Effector memory CD4-positive, alpha-beta T cell (primary cell): ENCODE results near the gene TMEM63C.

ENCODE experiments used
- DNase-seq, 3 donors: peaks; one replicate each; pipeline ENCODE4 v3.0.0-alpha.2; 2020
- H3K27ac ChIP-seq: 2 replicates; pipeline ENCODE4 v1.7.0; 2013; ENCODE audit warnings: mild to moderate bottlenecking, low read length, moderate library complexity; ENCODE audit not compliant: insufficient read depth, poor library complexity, severe bottlenecking
- H3K27me3 ChIP-seq: replicated peaks from 2 replicates; pipeline ENCODE4 v1.7.0; 2013; ENCODE audit warnings: mild to moderate bottlenecking, low read length; ENCODE audit not compliant: insufficient read depth, control insufficient read depth, poor library complexity, severe bottlenecking
- H3K36me3 ChIP-seq: 2 replicates; pipeline ENCODE4 v1.7.0; 2013; ENCODE audit warnings: mild to moderate bottlenecking, low read length, moderate library complexity; ENCODE audit not compliant: control insufficient read depth, insufficient read depth
- H3K4me1 ChIP-seq: 2 replicates; pipeline ENCODE4 v1.7.0; 2013; ENCODE audit warnings: low read length, mild to moderate bottlenecking; ENCODE audit not compliant: control insufficient read depth, insufficient read depth, poor library complexity, severe bottlenecking
- H3K4me3 ChIP-seq: 2 replicates; pipeline ENCODE4 v1.7.0; 2013; ENCODE audit warnings: low read length, low read depth, mild to moderate bottlenecking; ENCODE audit not compliant: insufficient read depth, poor library complexity, severe bottlenecking
- H3K9me3 ChIP-seq: 2 replicates; pipeline ENCODE4 v1.7.0; 2013; ENCODE audit warnings: mild to moderate bottlenecking, low read length, moderate library complexity; ENCODE audit not compliant: control insufficient read depth

The TMEM63C gene

DNA sequence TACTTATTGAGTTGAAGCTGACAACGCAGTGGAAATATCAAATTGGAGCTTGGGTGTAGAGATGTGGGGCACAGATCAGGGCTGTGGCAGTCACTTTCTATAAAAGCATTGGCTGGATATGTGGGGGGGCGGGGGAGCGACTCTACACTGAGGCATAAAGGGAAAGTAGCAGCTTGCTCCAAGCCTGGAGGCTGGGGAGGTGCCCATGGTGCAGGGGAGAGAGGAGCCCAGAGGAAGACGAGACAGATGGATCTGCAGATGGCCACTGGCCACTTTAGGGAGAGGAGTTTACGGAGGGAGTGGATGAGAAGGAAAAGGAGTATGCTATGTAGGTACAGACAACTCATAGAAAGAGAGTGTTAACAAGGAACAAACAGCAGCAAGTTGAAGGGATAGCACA is 102.9 kb downstream of the TMEM63C start:
- no peak overlapping the region for H3K4me3 ChIP-seq
- H3K36me3 ChIP-seq = peaks cover 13% of the 10 kb centered on the region
- no peak overlapping the region for H3K27ac ChIP-seq
- no peaks in the 10 kb centered on the region for H3K4me1 ChIP-seq
- no peaks in the 10 kb centered on the region for H3K27me3 ChIP-seq
- no peak for DNase-seq
- no peaks in the 10 kb centered on the region for H3K9me3 ChIP-seq

DNA sequence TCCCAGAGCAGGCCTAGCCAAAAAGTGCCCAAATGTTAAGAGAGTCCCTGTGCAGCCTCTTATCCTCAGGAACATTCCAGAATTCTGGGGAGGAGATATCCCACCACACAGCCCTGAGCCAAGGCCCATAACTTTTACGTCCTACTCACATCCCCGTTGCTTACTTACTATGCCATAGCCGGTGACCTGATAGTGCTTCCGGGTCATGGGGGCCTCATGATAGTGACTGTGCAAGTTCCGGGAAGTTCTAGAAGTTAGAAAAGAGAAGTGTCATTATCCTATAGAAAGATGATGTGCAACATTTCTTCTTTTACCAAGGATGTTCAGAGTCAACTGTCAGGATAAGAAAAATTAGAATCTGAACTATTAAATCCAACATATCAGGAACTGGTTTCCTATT is 105.0 kb downstream of the TMEM63C start:
- Histone ChIP-seq H3K9me3 (no peaks in the 10 kb centered on the region), H3K4me1 (no peaks in the 10 kb centered on the region), H3K27ac (no peak overlapping the region), H3K27me3 (no peaks in the 10 kb centered on the region), H3K36me3 (peaks cover 13% of the 10 kb centered on the region), H3K4me3 (no peak overlapping the region)
- no peak for DNase-seq

DNA sequence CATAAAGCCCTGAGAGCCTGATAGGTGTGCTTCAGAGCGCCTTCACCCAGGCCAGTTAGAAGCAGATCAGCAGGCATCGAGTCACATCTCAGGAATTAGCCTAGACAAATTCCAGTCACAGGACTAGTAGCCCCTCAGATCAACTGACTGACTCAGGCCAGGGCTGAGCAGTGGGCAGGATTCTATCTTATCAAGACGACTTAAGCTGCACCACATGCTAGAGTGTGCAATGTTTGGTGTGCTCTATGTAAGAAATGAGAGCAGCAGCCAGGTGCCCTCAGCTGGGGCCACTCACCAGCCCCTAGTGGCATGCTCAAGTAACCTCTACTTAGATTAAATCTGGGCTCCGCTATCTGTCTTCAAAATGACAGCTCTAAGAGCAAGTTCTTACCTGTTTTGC is 109.1 kb downstream of the TMEM63C start:
- peaks cover 13% of the 10 kb centered on the region for H3K36me3 ChIP-seq

DNA sequence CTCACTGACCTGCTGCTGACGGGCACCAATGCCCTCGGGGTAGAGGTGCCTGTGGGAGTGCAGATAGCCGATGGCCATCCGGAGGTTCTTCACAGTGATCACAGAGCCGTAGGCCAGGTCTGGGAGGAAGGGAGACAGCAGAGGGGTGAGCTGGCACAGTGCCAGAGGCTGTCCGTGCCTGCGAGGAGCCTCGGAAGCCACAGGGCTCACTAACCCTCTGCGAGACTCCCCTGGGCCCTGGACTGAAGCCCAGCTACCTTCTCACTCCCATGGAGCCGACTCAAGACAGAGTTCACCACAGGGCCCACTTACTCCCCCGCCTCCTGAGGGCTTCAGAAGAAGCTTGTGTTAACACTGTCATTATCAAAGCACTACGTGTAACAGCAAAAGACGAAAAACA is 114.6 kb downstream of the TMEM63C start:
- no peak for DNase-seq
- H3K27me3 ChIP-seq = no peaks in the 10 kb centered on the region
- H3K36me3 ChIP-seq = no peaks in the 10 kb centered on the region

More for the DNA sequence above, 109.1 kb downstream of the TMEM63C start:
- Histone ChIP-seq H3K4me3 (no peak overlapping the region), H3K4me1 (no peaks in the 10 kb centered on the region), H3K9me3 (no peaks in the 10 kb centered on the region), H3K27ac (no peak overlapping the region), H3K27me3 (no peaks in the 10 kb centered on the region)
- DNase-seq = no peak

DNA sequence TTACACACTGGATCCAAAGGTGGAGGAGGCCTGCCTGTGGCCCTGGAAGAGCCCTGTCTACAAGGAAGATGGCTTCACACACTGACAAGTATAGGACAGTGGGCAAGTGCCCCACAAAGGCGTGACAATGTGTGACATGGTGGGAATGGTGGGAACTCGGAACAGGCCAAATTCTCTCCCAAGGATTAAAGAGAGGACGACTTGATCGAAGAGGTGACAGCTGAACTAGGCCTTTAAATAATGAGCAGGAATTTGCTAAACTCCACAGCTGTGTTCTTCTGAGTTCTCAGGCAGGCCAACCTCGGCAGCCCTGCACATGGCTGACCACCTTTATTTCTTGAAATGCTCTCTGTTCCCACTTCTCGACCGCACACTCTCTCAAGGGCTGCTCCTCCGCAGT is 115.3 kb downstream of the TMEM63C start:
- DNase-seq = no peak
- Histone ChIP-seq H3K9me3 (no peaks in the 10 kb centered on the region), H3K27me3 (no peaks in the 10 kb centered on the region), H3K4me3 (no peak overlapping the region), H3K27ac (no peak overlapping the region), H3K4me1 (no peaks in the 10 kb centered on the region), H3K36me3 (no peaks in the 10 kb centered on the region)

More for the DNA sequence above, 114.6 kb downstream of the TMEM63C start:
- H3K9me3 ChIP-seq = no peaks in the 10 kb centered on the region
- H3K4me3 ChIP-seq = no peak overlapping the region
- H3K4me1 ChIP-seq = no peaks in the 10 kb centered on the region
- no peak overlapping the region for H3K27ac ChIP-seq

DNA sequence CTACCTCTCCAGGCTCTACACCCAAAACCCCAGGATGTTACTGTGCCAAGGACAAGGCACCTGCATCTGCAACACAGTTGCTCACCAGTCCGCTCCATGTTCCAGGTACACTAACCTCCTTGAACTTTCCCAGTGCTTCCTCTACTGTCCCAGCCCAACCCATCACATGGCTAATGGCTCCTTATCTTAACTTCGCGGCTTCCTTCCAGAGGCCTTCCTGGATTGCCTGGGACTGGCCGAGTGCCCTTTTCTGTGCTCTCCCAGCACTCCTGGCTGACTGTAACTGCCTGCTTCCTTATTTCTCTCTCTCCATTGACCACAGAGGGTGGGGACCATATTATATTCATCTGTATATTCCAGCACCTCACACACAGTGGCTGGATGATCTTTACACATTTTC is 118.2 kb downstream of the TMEM63C start:
- Histone ChIP-seq H3K4me3 (no peak overlapping the region), H3K4me1 (no peaks in the 10 kb centered on the region), H3K36me3 (no peaks in the 10 kb centered on the region), H3K27me3 (no peaks in the 10 kb centered on the region), H3K27ac (no peak overlapping the region), H3K9me3 (no peaks in the 10 kb centered on the region)
- no peak for DNase-seq

DNA sequence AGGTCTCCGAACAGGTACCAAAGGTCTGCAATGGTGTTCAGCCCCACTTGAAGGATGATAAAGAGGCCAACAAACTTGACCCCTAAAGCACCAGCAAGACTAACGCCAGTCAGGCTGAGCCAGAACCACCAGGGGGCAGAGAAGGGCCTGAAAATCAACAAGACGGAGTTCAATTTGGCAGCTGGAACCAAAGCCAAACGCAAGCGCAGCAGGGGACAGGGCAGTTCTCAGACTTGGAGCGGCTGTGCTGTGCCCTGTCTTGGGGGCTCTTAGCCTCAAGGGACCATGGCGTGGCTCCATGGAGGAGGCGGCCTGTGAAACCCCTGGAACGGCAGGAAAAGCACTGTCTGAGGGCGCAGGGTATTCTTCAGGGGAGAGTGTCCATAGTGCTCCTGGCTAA is 119.5 kb downstream of the TMEM63C start:
- Histone ChIP-seq H3K27me3 (no peaks in the 10 kb centered on the region), H3K27ac (no peak overlapping the region), H3K4me1 (no peaks in the 10 kb centered on the region), H3K4me3 (no peak overlapping the region), H3K36me3 (peaks cover 3% of the 10 kb centered on the region), H3K9me3 (no peaks in the 10 kb centered on the region)
- DNase-seq = peak in 2 of 3 donors; percentile 9 to 27

DNA sequence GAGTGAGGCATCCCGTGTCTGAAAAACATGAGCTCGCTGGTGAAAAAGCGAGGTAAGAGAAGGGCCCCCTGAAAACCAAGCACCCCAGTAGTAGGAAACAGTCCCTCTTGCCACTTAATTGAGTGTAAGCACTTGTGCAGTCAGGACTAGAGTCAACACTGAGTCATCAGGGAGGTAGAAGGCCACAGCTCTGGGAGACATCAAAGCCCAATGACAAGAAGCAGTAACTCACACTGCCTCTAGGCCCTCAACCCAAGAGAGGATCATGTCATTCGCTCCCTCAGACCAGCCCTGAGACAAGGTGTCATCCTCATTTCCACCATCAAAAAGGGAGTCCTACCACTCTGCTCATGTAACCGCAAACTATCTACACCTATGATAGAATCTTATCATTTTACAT is 121.3 kb downstream of the TMEM63C start:
- H3K9me3 ChIP-seq = no peaks in the 10 kb centered on the region
- peaks cover 3% of the 10 kb centered on the region for H3K36me3 ChIP-seq
- no peaks in the 10 kb centered on the region for H3K4me1 ChIP-seq
- no peak for DNase-seq
- H3K27me3 ChIP-seq = no peaks in the 10 kb centered on the region
- no peak overlapping the region for H3K4me3 ChIP-seq
- H3K27ac ChIP-seq = no peak overlapping the region

DNA sequence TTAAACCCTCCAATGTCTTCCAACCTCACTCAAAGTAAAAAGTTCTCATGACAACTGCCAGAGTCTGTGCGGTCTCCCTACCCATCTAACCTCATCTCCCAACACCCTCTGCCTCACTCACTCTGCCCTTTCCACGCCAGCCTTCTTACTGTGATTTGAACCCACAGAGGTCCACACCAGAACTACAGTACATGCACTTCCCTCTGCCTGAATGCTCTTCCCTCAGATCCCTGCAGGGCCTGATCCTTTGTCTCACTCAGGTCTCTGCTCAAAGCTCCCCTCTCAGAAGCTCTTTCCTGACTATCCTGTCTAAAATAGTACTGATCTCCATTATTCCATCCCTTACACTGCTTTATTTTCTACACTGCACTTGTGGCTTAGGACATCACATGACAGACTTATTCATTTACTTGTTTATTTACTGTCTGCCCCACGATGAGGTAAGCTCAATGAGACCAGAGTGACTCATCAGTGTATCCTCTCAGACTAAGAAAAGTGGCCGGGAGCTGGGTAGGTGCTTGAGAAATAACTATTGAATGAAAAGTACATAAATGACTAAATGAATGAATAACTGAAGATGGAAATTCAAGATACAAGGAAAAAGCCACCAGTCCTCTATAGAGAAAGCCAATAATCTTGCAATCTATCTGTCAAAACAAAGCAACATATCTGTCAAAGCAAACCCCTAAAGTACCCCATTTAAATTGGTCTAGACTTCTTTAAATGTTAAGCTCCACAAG is 122.0 kb downstream of the TMEM63C start:
- Histone ChIP-seq H3K4me1 (no peaks in the 10 kb centered on the region), H3K36me3 (peaks cover 3% of the 10 kb centered on the region), H3K4me3 (no peak overlapping the region), H3K9me3 (no peaks in the 10 kb centered on the region), H3K27ac (no peak overlapping the region), H3K27me3 (no peaks in the 10 kb centered on the region)
- DNase-seq = no peak

DNA sequence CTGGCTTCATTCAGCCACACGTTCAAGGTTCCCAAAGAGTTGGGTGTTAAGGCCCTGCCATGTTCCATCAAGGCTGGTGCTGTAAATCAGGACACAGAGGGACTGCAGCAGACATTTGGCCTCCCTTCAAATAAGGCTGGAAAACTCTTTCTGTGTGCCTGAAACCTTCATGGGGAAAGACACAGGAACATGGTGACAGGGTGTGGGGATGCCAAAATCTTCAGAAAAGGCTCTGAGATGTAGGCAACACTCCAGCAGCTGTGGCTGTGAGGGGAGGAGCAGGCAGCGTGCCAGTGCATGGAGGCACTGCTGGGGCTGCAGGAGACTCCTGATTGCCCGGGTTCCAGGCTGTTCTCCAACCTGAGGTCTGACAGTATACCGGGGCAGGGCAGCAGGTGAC is 124.1 kb downstream of the TMEM63C start:
- H3K36me3 ChIP-seq = peaks cover 3% of the 10 kb centered on the region
- H3K27me3 ChIP-seq = no peaks in the 10 kb centered on the region
- no peaks in the 10 kb centered on the region for H3K9me3 ChIP-seq
- no peak overlapping the region for H3K4me3 ChIP-seq
- no peak overlapping the region for H3K27ac ChIP-seq
- DNase-seq = no peak
- H3K4me1 ChIP-seq = no peaks in the 10 kb centered on the region
